Heart left ventricle (tissue), 13 donors: ENCODE results near the gene TEX36.

ENCODE experiments used
- CTCF ChIP-seq, 12 donors: fragments of 200-600 bp; sonication (generic) in 4 of 12; IDR thresholded peaks; one replicate each; pipeline versions ENCODE4 v1.5.0 to v1.8.0; 2018 to 2022; ENCODE audit warnings: antibody characterized with exemption in 12 of 12, mild to moderate bottlenecking in 5 of 12
- POLR2A ChIP-seq, 2 donors: fragments of 450-650 bp; IDR thresholded peaks; one replicate each; pipeline ENCODE4 v1.6.1; 2017; ENCODE audit warnings: antibody characterized with exemption in 2 of 2, mild to moderate bottlenecking in 2 of 2, moderate library complexity in 2 of 2
- donor health status: ischemic (EF 13 %, LVEDD 7.1; RV severe dilation, severe dysfunction).
- donor health status: DM: no; HTN: yes; CAD: no.
- donor health status: DM: no; HTN: no; CAD: no.
- donor health status: ischemic (EF 25% LVEDD 6.9; RV normal size, moderate dysfunction).
- donor health status: ischemic (EF 25% LVEDD 5.7; RV mildly dilated, moderate dysfunction).
- donor health status: ischemic (EF 35%, LVEDD 5.7; RV mildly dilated, moderate dysfunction).
- donor health status: nonischemic (EF 11% LVEDD 7.7; RV severe dilation, severe dysfunction).
- donor health status: DM: yes; HTN: yes; CAD: no.
- donor health status: PGD.
- donor health status: ischemic (EF 29% LVEDD 5.4; RV normal size, mild dysfunction).
- donor health status: nonischemic (EF 23%, LVEDD 6.1; RV moderate dilation, normal function).

- TF ChIP-seq POLR2A (IDR thresholded peaks at IDR 0.05) (no peak), CTCF (IDR thresholded peaks at IDR 0.05) (no peak)
Measured at GRCh38 chr10:125661941-125662515, 20.9 kb downstream of the TEX36 start.
